CD4-positive, alpha-beta T cell treated with Interleukin-12 subunit alpha and Interleukin-12 subunit beta, for 1 hour (primary cell): ENCODE measurements around the gene GPX4.
"Not testable (repeated sequence)": the region's sequence is repeated elsewhere in the genome, so short reads cannot be mapped to it uniquely, and the experiment has no call there.

Experiments used
- DNase-seq: peaks from one replicate; pipeline ENCODE4 v3.0.0-alpha.2; 2020

Gene GPX4

DNA sequence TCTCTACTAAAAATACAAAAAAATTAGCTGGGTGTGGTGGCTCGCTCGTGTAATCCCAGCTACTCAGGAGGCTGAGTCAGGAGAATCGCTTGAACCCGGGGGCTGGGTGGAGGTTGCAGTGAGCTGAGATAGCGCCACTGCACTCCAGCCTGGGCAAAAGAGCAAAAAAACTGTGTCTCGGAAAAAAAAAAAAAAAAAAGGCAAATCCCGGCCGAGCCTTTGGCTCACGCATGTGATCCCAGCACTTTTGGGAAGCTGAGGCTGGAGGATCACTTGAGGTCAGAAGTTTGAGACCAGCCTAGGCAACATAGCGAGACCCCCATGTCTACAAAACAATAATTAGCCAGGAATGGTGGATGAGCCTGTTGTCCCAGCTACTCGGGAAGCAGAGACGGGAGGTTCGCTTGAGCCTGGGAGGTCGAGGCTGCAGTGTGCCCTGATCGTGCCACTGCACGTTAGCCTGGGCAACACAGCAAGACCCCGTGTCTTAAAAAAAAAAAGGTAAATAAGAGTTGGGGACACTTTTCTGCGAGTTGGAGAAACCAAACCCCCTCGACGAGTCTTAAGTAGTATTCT lies 574 bp upstream of the GPX4 start:
- no peak for DNase-seq

DNA sequence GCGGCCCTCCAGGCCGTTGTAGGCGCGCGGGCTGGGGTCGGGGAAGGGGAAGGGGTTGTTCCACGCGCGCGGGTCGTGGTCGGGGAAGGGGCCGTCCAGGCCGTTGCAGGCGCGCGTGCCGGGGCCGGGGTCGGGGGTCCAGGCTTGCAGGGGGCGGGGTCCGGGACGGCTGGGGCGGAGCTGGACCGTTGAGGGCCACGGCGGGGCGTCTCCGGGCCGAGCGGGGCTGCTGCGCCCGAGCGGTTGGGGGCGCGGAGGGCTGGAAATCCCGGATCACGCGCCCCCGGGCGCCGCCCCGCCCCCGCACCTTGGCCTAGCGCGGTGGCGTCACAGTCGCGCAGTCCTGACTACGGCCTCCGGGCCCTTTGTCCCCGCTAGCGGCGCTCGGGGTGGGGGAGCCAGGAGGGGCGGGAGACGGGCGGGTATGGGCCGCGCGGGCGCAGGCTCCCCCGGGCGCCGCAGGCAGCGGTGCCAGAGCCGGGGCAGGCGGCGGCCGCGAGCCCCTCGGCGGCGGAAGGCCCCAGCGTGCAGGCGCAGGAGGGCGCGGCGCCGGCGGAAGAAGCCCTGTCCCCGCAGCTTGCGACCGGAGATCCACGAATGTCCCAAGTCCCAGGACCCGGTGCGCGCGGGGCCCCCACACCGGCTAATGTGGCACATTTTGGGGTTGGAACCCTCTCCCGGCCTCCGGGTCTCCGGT lies 665 bp downstream of the GPX4 start:
- DNase-seq, result peak; percentile 81

DNA sequence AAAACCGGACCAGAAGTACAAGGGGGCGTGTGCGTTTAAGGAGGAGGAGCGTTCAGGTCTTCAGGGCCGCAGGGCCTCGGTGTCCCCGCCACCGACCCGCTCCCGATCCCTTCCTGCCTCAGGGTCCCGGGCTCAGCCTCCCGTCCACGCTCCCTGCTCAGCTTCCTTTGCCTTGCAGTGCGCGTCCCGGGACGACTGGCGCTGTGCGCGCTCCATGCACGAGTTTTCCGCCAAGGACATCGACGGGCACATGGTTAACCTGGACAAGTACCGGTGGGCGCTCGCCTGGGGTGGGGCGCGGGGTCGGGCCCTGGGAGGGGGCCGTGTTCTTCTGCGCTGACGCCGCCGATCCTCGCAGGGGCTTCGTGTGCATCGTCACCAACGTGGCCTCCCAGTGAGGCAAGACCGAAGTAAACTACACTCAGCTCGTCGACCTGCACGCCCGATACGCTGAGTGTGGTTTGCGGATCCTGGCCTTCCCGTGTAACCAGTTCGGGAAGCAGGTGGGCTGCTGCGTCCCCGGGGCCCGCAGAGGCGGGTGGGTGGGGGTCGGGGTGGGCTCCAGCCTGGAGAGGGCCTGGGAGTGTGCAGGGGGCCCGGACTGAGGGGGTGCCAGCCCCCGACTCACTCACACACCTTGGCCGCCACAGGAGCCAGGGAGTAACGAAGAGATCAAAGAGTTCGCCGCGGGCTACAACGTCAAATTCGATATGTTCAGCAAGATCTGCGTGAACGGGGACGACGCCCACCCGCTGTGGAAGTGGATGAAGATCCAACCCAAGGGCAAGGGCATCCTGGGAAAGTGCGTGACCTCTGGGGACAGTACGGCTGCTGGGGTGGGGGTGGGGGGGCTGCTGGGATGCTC lies 1.4 kb downstream of the GPX4 start:
- DNase-seq, result no peak

DNA sequence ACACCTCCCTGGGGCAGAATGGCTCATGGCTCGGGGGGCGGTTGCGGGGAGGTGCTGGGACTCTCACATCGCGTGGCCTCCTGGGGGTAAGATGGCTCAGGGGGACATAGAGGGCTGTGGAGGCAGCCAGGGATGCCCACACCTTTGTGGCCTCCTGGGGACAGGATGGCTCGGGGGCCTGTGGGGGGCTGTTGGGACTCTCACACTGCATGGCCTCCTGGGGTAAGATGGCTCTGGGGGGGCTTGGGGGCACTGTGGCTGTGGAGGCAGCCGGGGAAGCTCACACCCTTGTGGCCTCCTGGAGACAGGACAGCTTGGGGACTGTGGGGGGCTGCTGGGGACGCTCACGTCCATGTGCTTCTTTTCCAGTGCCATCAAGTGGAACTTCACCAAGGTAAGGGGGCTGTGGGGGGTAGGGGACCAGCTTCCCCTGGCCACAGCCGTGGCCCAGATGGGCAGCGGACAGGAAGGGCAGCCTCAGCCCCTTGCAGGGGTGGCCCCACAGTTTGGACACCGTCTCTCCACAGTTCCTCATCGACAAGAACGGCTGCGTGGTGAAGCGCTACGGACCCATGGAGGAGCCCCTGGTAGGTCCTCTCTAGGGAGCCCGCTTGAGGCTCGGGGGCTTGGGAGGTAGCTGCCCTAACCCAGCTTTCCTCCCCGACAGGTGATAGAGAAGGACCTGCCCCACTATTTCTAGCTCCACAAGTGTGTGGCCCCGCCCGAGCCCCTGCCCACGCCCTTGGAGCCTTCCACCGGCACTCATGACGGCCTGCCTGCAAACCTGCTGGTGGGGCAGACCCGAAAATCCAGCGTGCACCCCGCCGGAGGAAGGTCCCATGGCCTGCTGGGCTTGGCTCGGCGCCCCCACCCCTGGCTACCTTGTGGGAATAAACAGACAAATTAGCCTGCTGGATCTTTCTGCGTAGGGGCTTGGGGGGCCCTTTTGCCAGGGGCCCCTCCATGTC lies 2.4 kb downstream of the GPX4 start:
- DNase-seq, result no peak

DNA sequence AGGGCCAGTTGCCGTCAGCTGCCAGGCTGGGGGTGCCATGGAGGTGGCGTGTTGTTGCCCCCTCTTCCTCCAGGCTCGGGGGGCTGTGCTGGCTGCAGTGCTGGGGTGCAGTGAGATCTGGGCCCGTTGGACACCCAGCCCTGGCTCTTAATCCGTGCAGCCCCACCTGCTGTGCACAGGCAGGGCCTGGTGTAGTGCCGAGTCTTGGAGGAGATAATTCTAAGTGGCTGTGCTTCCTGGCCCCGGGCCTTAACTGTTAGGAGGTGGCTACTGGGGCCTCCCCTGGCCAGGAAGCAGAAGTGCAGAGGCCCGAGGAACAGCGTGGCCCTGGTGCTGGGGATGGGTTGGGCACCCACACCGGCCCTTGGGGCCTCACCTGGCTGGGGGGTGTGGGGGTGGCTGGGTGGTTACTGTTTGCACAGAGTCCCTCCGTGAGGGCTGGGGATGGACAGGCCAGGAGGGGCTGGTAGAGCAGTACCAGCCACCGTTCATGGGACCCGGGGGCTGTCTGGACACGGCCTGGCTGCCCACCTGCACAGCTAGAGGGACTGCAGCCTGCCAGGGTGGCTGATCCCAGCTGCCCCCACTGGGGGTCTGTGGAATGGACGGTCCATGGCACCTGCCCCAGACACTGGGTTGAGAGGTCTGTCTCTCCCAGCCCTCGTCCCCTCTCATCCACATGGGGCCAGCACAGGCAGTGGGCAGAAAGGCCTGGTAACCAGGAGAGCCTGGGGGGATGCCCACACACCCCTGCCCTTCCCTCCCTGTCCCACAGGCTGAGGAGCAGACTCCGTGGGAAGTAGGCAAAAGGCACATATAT lies 3.3 kb downstream of the GPX4 start:
- no peak for DNase-seq

DNA sequence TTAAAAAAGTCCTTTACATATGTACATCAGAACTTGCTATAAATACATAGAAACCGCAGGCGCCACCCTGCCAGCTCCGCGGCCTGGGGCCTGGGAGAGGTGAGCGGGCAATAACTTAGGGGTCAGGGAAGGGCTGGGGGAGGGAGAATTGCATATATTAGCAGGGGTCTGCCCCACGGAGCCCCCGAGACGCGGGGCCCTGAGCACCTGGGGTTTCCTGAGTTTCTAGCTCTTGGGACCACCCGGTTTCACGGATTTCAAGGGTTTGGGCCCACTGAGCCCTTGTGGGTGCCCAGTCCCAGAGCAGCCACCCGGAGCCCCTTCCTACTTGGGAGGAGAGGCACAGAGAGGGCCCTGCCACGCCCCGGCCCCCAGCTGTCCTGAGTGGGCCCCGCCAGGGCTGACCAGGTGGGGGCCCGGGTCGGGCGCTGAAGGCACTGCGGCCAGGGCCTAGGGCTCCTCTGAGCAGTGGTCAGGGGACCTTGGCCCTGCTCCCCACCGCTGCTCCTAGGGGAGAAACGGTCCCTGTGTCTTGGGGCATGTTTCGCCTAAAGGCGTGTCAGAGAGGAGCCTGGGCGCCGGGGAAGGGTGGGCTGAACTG lies 4.0 kb downstream of the GPX4 start:
- no peak for DNase-seq

DNA sequence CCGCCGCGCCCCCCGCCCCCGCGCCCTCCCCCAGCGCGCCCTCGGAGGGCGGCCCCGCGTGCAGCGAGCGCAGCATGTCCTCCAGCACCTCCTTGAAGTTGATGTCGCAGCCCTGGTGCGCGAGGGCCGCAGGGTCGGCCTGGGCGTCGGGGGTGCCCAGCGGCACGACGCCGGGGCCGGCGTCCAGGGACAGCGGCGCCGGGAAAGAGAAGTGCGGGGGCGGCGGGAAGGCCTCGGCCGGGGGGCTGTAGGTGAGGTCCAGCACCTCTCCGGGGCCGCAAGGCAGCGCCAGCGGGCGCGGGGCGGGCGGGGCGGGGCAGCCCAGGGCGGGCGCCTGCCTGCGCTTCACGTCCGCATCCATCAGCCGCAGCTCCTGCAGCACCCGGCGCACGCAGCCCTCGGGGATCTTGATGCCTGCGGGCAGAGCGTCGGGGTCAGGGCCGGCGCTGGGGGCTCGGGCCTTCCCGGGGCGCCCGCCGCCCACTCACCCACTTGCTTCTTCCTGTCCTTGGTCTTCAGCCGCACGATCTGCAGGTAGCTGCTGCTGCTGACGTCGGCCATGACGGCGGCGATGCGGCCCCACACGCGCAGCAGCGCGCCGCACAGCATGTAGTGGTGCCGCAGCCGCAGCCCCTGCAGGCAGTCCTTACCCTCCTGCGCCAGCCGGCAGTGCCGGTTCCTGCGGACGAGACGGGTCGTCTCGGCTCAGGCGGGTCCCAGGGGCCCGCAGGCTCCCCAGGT lies 4.7 kb downstream of the GPX4 start:
- no peak for DNase-seq

DNA sequence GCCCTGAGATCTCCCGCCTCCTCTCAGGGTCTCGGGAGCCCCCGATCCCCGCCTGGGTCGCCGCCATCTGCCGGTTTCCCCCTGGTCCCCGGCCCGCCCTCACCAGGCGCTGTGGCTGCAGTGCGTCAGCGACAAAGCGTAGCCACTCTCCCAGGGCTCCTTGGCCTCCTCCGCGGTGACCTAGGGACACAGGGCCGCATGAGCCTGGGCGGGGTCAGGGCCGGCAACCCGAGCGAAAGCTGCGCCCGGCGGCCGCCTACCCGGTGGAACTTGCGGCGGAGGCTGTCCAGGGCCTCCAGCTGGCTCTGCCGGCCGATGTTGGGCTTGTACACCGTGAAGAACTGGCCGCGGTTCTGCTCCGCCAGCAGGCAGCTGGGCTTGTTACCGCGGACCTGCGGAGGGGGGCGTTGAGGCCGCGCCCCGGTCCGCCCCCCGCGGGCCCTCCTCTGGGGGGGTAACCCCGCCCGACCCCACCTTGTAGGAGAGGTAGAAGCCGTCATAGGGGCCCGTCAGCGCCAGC lies 5.3 kb downstream of the GPX4 start:
- no peak for DNase-seq

DNA sequence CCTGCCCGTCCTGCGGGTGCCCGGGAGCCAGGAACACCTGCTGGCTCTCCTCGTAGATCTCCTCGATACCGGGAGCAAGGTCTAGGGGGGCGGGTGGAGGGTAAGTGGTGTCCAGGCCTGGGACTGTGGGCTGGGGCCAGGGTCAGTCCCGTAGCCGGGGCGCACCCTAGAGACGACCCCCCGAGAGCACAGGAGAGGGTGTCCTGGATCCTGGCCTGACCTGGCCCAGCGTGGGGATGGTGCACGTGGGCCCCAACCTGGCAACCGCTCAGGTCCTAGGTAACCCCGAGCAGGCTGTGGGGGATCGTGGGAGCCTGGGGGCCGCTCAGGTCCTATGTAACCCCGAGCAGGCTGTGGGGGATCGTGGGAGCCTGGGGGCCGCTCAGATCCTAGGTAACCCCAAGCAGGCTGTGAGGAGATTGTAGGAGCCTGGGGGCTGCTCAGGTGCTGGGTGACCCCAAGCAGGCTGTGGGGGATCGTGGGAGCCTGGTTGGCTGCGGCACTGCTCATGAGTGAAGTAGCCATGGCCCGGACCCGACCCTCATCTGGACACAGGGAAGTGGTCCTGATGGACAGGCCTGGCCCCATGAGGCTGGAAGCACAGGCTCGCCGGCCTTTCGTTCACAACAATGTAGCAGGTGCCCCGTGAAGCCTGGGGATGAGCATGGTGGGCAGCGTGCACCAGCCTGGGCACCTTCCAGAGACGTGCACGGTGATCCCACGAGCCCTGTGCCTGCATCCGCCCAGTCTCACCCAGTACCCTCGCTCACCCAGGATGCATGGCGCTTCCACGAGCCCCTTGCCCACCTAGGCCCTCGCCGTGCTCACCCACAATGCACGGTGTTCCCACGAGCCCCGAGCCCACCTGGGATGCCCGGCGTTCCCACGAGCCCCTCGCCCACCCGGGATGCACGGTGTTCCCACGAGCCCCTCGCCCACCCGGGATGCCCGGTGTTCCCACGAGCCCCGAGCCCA lies 6.2 kb downstream of the GPX4 start:
- DNase-seq, result no peak

DNA sequence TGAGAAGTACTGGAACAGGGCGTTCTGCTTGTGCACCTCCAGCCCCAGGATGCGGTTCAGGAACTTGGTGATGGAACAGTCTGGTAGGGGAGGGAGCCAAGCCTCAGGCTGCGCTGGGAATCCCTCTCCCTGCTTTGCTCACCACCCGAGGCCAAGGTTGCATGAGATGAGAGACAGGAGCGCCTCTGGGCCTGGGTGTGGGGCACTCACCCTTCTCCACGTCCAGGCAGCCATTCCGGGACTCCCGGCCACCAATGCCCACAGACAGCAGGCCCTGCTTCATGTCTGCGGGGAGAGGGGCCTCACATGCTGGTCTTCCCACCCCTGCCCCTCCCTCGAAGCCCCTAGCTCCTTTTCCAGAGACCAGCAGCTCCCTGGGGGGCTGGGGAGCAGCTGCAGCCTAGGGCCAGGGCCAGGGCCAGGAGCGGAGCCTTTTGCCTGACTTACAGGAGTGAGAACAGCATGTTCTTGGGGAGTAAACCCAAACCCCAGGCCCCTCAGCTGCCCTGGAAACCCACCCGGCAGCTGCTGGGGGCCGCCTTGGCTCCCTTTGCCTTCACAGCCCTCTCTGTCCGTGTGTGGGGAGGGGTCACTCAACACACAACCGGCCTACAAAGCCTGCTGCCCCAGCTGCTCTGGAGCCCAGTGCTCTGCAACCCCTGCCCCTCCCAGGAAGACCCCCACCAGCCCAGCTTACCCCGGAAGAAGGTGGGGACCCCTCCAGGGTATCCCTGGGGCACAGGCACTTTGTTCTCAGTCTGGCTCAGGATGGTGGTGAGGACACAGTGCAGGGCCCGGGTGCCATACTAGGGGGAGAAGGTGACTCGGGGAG lies 7.2 kb downstream of the GPX4 start:
- no peak for DNase-seq

DNA sequence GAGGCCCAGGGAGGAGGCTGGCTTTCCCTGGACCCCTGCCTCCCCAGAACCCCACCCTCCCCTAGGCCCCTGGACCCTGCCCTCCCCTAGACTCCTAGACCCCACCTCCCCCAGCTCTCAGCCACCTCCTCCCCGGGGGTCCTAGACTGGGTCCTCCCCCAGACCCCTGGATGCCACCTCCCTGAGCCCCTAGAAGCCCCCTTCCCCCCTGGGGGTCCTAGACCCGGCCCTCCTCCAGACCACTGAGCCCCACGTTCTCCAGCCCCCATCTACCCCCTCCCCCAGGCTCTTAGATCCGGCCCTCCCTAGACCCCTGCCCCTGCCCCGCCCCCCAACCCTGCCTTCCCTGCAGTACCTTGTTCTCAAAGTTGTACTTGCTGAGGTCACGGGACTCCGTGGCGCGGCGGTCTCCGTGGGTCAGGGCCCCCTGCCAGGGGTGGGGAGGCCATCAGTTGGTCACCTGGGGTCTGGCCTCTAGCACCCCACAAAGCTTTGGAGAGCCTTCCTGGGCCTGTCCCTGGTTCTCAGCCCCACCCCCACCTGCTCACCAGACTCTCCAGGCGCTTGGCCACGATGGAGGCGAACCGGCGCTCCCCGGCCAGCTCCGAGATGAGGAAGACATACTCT lies 8.0 kb downstream of the GPX4 start:
- DNase-seq, result no peak

DNA sequence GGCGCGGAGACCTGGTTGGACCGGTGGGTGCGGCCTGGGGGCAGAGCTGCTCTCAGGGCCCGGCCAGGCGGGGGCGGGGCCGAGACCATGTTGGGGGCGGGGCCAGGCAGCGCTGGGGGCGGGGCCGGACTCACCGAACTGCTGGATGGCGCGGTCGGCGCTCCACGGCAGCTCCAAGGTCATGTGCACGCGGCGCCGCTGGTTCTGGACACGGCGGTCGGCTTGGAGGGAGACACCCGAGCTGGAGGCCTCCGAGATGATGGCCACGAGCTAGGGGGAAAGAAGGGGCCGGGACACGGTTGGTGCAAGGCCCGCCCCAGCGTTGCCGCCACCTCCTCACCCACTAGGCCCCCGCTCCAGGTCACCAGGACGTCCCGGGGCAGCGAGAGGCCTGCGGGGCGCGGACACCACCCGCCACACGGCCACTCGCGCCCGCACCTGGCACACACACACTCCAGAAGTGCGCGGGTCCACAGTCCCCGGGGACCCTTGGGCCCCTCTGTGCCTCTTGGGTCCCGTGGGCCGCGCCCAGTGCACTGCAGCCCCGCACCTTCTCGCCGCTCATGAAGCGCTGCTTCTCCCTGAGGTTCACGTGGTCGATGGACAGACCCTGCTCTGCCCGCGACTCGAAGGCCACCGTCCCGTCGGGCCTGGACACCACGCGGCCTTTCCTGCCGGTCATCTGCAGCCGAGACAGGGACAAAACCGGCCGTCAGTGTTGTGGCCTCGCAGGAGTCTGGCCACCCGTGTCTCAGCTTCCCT lies 8.7 kb downstream of the GPX4 start:
- no peak for DNase-seq

DNA sequence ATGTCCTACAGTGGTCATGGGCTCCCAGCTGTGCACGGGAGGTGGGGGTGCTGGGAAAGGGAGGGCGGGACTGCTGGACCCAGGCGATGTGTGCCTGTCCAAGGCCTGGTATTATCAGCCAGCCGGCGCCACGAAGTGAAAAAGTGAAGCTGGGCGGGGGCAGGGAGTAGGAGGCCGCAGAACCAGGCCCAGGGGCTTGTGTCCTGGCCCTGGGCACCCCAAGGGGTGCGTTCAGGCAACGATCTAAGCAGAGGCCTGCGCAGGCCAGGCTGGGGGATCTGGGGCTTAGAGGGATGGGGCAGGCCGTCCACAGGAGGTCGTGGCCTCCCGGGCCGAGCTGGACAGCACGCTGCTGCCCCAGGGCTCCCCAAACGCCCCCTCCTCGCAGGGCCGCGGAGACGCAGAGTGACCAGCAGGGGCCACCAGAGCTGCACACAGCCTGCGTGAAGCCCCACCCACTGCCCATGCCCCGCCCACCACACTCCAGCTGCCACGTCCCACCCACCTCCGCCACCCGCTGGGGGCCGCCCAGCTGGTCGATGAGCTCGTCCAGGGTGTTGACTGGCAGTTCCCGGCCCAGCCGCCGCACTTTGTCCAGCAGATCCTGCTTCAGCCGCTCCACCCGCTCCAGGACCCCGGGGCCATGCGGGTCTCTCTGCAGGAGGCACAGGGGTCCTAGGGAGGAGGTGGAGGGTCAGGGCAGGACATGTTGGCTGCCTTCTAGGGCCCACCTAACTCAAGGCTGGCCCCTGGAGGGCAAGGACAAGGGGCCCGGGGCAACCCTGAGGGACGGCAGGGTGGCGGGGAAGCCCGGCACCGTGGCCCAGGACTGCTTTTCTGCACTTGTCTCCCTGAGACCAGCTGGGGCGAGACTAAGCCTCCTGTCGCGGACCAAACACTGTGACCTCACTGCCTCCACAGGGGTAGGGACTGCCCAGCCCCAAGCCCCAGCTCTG lies 9.5 kb downstream of the GPX4 start:
- DNase-seq, result peak; percentile 89

DNA sequence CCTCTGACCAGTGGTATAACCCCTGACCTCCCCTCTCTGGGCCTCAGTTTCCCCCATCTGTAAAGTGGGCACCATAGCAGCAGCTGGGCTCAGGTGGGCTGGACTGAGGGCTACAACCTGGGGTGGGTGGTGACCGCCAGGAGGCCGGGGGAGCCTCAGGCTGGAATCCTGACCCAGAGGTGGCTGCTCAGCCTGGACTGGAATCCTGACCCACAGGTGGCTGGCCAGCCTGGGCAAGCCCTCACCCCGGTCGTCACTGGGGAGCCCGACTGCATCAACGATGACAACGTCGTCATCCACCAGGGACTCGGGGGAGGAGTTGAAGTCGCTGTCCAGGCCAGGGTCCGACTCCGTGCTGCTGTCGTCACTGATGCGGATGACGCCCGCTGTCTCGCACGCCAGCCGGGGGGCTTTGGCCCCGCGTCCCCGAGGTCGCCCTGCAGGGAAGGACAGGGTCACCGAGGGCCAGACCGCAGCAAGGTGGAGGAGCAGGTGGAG lies 10.2 kb downstream of the GPX4 start:
- DNase-seq, result no peak

DNA sequence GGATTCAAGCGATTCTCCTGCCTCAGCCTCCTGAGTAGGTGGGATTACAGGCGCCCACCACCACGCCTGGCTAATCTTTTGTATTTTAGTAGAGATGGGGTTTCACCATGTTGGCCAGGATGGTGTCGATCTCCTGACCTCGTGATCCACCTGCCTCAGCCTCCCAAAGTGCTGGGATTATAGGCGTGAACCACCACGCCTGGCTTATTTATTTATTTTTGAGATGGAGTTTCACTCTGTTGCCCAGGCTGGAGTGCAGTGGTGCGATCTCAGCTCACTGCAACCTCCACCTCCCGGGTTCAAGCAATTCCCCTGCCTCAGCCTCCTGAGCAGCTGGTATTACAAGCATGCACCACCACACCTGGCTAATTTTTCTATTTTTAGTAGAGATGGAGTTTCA lies 10.9 kb downstream of the GPX4 start:
- not testable (repeated sequence) for DNase-seq
